Cardiac muscle cell (in vitro differentiated cells and primary cell): ENCODE results near the gene NLRP14. TPM values are rescaled to one million over a fixed set of nuclear protein-coding genes. Genes with fewer than 3 reads are reported as not detected.

ENCODE experiments used
- DNase-seq, 2 donors: peaks; one replicate each; pipeline versions ENCODE4 v3.0.0 to v3.0.0-alpha.2; 2010 to 2017; ENCODE audit warnings: low read depth in 1 of 2, low spot score in 1 of 2
- H3K27ac ChIP-seq: fragments of 200-600 bp; sonication (generic); 2 replicates; pipeline ENCODE4 v1.5.1; 2016
- H3K27me3 ChIP-seq: fragments of 200-600 bp; sonication (generic); 2 replicates; pipeline ENCODE4 v1.6.0; 2016; ENCODE audit warnings: control low read depth
- H3K36me3 ChIP-seq: fragments of 200-600 bp; sonication (generic); 2 replicates; pipeline ENCODE4 v1.5.1; 2016; ENCODE audit warnings: control low read depth
- H3K4me1 ChIP-seq: fragments of 200-600 bp; sonication (generic); 2 replicates; pipeline ENCODE4 v1.8.1; 2017; ENCODE audit warnings: low read depth, mild to moderate bottlenecking, mixed run types
- H3K4me3 ChIP-seq: fragments of 200-600 bp; sonication (generic); 2 replicates; pipeline ENCODE4 v1.5.1; 2016; ENCODE audit warnings: mild to moderate bottlenecking
- H3K9me3 ChIP-seq: fragments of 200-600 bp; sonication (generic); 2 replicates; pipeline ENCODE4 v1.5.1; 2017; ENCODE audit warnings: low read depth, mild to moderate bottlenecking, control low read depth
- polyA plus RNA-seq: library from polyadenylated mRNA; unstranded; fragments of >200 nt; fragmentation: Nextera tagmentation; extraction: Ambion mirVana; gene quantifications from 2 replicates; pipeline ENCODE4 v1.2.1, GENCODE V29; 2016
- total RNA-seq: library from RNA; depleted of rRNA; stranded (reverse); fragments of >200 nt; gene quantifications from 2 replicates; pipeline ENCODE4 v1.2.3, GENCODE V29; 2016
- TF ChIP-seq, protein P1 (sequence below): IDR thresholded peaks from 2 replicates; pipeline ENCODE4 v1.5.1; 2012; ENCODE audit warnings: low read depth, mild to moderate bottlenecking, low read length

NLRP14 gene
- total and polyA plus RNA-seq, 2 experiments from 2014 or later = 0.92 to 1.0 TPM

GRCh38 chr11:7057641-7058040, 37.4 kb downstream of the NLRP14 start:
- Histone ChIP-seq H3K36me3 (no peaks in the 10 kb centered on the region), H3K9me3 (no peaks in the 10 kb centered on the region), H3K4me1 (peaks cover 3% of the 10 kb centered on the region), H3K27me3 (no peaks in the 10 kb centered on the region), H3K4me3 (no peak overlapping the region), H3K27ac (no peak overlapping the region)
- TF ChIP-seq, protein P1, sequence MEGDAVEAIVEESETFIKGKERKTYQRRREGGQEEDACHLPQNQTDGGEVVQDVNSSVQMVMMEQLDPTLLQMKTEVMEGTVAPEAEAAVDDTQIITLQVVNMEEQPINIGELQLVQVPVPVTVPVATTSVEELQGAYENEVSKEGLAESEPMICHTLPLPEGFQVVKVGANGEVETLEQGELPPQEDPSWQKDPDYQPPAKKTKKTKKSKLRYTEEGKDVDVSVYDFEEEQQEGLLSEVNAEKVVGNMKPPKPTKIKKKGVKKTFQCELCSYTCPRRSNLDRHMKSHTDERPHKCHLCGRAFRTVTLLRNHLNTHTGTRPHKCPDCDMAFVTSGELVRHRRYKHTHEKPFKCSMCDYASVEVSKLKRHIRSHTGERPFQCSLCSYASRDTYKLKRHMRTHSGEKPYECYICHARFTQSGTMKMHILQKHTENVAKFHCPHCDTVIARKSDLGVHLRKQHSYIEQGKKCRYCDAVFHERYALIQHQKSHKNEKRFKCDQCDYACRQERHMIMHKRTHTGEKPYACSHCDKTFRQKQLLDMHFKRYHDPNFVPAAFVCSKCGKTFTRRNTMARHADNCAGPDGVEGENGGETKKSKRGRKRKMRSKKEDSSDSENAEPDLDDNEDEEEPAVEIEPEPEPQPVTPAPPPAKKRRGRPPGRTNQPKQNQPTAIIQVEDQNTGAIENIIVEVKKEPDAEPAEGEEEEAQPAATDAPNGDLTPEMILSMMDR = no peak
- peak in 1 of 2 donors; percentile 2 for DNase-seq

GRCh38 chr11:7060868-7061267, 40.6 kb downstream of the NLRP14 start:
- peak in 1 of 2 donors; percentile 47 for DNase-seq
- Histone ChIP-seq H3K4me1 (peaks cover 3% of the 10 kb centered on the region), H3K4me3 (no peak overlapping the region), H3K27me3 (no peaks in the 10 kb centered on the region), H3K9me3 (no peaks in the 10 kb centered on the region), H3K27ac (no peak overlapping the region), H3K36me3 (no peaks in the 10 kb centered on the region)
- TF ChIP-seq, protein P1 = no peak

DNA sequence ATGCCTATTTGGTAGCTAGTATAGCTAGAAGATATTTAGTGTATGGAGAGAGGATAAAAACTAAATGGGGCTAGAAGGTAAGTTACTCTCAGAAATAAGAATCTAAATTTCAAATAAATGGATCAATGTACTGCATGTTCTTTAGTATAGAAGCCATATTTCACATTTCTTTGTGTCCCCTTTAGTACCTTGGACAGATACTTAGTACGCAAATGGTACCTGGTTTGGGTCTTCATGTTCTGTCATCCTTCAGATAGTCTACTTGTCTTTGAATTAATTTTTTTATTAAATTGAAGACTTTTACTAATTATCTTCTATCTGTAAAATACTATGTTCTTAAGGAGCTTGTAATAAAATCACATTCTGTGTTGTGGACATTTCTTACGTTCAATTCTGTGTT, 42.3 kb downstream of the NLRP14 start:
- Histone ChIP-seq H3K4me1 (peaks cover 3% of the 10 kb centered on the region), H3K27ac (no peak overlapping the region), H3K27me3 (no peaks in the 10 kb centered on the region), H3K9me3 (no peaks in the 10 kb centered on the region), H3K4me3 (no peak overlapping the region), H3K36me3 (no peaks in the 10 kb centered on the region)
- TF ChIP-seq, protein P1 = no peak
- DNase-seq = no peak

- no peaks in the 10 kb centered on the region for H3K27me3 ChIP-seq
- no peak for DNase-seq
- no peaks in the 10 kb centered on the region for H3K9me3 ChIP-seq
- H3K4me1 ChIP-seq = peaks cover 3% of the 10 kb centered on the region
- TF ChIP-seq, protein P1 = no peak
- H3K27ac ChIP-seq = no peak overlapping the region
- H3K4me3 ChIP-seq = no peak overlapping the region
- H3K36me3 ChIP-seq = no peaks in the 10 kb centered on the region
Measured at GRCh38 chr11:7072401-7073028, 52.2 kb downstream of the NLRP14 start.

GRCh38 chr11:7077101-7077500, 56.8 kb downstream of the NLRP14 start:
- peaks cover 3% of the 10 kb centered on the region for H3K4me1 ChIP-seq
- no peaks in the 10 kb centered on the region for H3K9me3 ChIP-seq
- H3K27ac ChIP-seq = no peak overlapping the region
- DNase-seq = peak in 1 of 2 donors; percentile 55
- H3K36me3 ChIP-seq = no peaks in the 10 kb centered on the region
- no peaks in the 10 kb centered on the region for H3K27me3 ChIP-seq
- H3K4me3 ChIP-seq = no peak overlapping the region
- TF ChIP-seq, protein P1 = no peak
